HepG2 (cell line): ENCODE results near the gene FAM90A26. TPM values are rescaled to one million over a fixed set of nuclear protein-coding genes. Genes with fewer than 3 reads are reported as not detected.

Experiments used
- GLI4 ChIP-seq: sonication (generic); formaldehyde crosslinking; IDR thresholded peaks from 2 replicates; pipeline ENCODE4 v1.5.1; 2020; ENCODE audit warnings: missing genetic modification reagents, mild to moderate bottlenecking, moderate library complexity, borderline replicate concordance
- HIVEP1 ChIP-seq: sonication (generic); formaldehyde crosslinking; IDR thresholded peaks from 2 replicates; pipeline ENCODE4 v1.4.0; 2020; ENCODE audit warnings: mild to moderate bottlenecking, missing genetic modification reagents
- MNT ChIP-seq: fragments of 450-650 bp; IDR thresholded peaks from 2 replicates; pipeline ENCODE4 v1.6.1; 2016
- POGK ChIP-seq: sonication (generic); formaldehyde crosslinking; conservative IDR thresholded peaks from 2 replicates; pipeline ENCODE4 v1.8.0; 2022; ENCODE audit warnings: mild to moderate bottlenecking, moderate library complexity, missing genetic modification reagents
- POLR2G ChIP-seq: fragments of 200-400 bp; formaldehyde crosslinking; IDR thresholded peaks from 2 replicates; pipeline ENCODE4 v1.6.1; 2018; ENCODE audit warnings: mild to moderate bottlenecking, low read depth, low read length, moderate library complexity
- REPIN1 ChIP-seq: sonication (generic); formaldehyde crosslinking; IDR thresholded peaks from 2 replicates; pipeline ENCODE4 v1.8.0; 2022; ENCODE audit warnings: missing genetic modification reagents, low read depth, mild to moderate bottlenecking, borderline replicate concordance
- SAP130 ChIP-seq: IDR thresholded peaks from 2 replicates; pipeline ENCODE4 v1.6.1; 2016; ENCODE audit warnings: low read depth
- SIN3A ChIP-seq: IDR thresholded peaks from 2 replicates; pipeline ENCODE4 v1.6.1; 2011; ENCODE audit warnings: low read depth, mild to moderate bottlenecking, control low read depth, low read length, borderline replicate concordance
- SNAPC2 ChIP-seq: sonication (generic); formaldehyde crosslinking; IDR thresholded peaks from 2 replicates; pipeline ENCODE4 v1.8.1; 2022; ENCODE audit warnings: mild to moderate bottlenecking, missing genetic modification reagents
- TARDBP ChIP-seq: sonication (generic); formaldehyde crosslinking; IDR thresholded peaks from 2 replicates; pipeline ENCODE4 v1.8.0; 2022; ENCODE audit warnings: mild to moderate bottlenecking, missing genetic modification reagents
- THAP9 ChIP-seq: sonication (generic); formaldehyde crosslinking; IDR thresholded peaks from 2 replicates; pipeline ENCODE4; 2020; ENCODE audit warnings: missing genetic modification reagents, mild to moderate bottlenecking, borderline replicate concordance
- TOPORS ChIP-seq: sonication (generic); formaldehyde crosslinking; IDR thresholded peaks from 2 replicates; pipeline ENCODE4 v1.8.0; 2023; ENCODE audit warnings: mild to moderate bottlenecking, missing genetic modification reagents
- UBTF ChIP-seq: sonication (generic); formaldehyde crosslinking; IDR thresholded peaks from 2 replicates; pipeline ENCODE4 v1.4.0; 2020; ENCODE audit warnings: mild to moderate bottlenecking, missing genetic modification reagents
- ZNF160 ChIP-seq: sonication (generic); formaldehyde crosslinking; IDR thresholded peaks from 2 replicates; pipeline ENCODE4 v1.8.0; 2022; ENCODE audit warnings: mild to moderate bottlenecking, inconsistent platforms, missing genetic modification reagents
- ZNF224 ChIP-seq: sonication (generic); formaldehyde crosslinking; IDR thresholded peaks from 2 replicates; pipeline ENCODE4 v1.5.0; 2020; ENCODE audit warnings: mild to moderate bottlenecking, missing genetic modification reagents
- ZNF280D ChIP-seq: sonication (generic); formaldehyde crosslinking; IDR thresholded peaks from 2 replicates; pipeline ENCODE4 v1.5.1; 2020; ENCODE audit warnings: mild to moderate bottlenecking, missing genetic modification reagents
- polyA plus RNA-seq, 8 experiments: library from polyadenylated mRNA; depleted of rRNA in 3 of 8; stranded (reverse) in 7 of 8; unstranded in 1 of 8; fragments of >200 nt; fragmentation: Illumina TruSeq in 4 of 8; extraction: Trizol in 4 of 8; gene quantifications; 2 replicates each; pipeline versions ENCODE4 v1.2.1 to v1.2.3, GENCODE V29; 2011 to 2016; ENCODE audit warnings: low read depth in 4 of 8, missing spikeins in 1 of 8, mixed read lengths in 1 of 8; ENCODE audit not compliant: insufficient read depth in 1 of 8
- total RNA-seq, 5 experiments: library from RNA; depleted of rRNA; stranded (reverse); fragments of >200 nt; fragmentation: Illumina TruSeq; extraction: Trizol; gene quantifications; 2 replicates each; pipeline ENCODE4 v1.2.3, GENCODE V29; 2016; ENCODE audit warnings: low read depth in 1 of 5

The FAM90A26 gene
- total and polyA plus RNA-seq, 2 of the 13 experiments (the other 11 are each of a cell fraction or from before 2014, with no cell fraction given) = not detected

- TF ChIP-seq POGK (0 out of 2 replicates have a peak, but pooled peaks have one; percentile 30), UBTF (peak; percentile 90), ZNF224 (0 out of 2 replicates have a peak, but pooled peaks have one; percentile 48), TOPORS (CRISPR knock-in tag) (peak; percentile 61), POLR2G (peak; percentile 71), SAP130 (peak; percentile 85), SNAPC2 (0 out of 2 replicates have a peak, but pooled peaks have one; percentile 30), SIN3A (peak; percentile 76; the same call in 1 of the 2 replicates), ZNF160 (CRISPR knock-in tag) (peak; percentile 70; the same call in 1 of the 2 replicates), MNT (peak; percentile 35), THAP9 (peak; percentile 55; the same call in 1 of the 2 replicates), REPIN1 (CRISPR knock-in tag) (0 out of 2 replicates have a peak, but pooled peaks have one; percentile 32), TARDBP (CRISPR knock-in tag) (peak; percentile 68), HIVEP1 (CRISPR knock-in tag) (peak; percentile 80; the same call in 1 of the 2 replicates), ZNF280D (peak; percentile 51; the same call in 1 of the 2 replicates), GLI4 (CRISPR knock-in tag) (0 out of 2 replicates have a peak, but pooled peaks have one; percentile 20)
Measured at GRCh38 chr4:9153008-9153570, 17.1 kb upstream of the FAM90A26 start (continued).
